HCT116 (cell line): Measurements from ENCODE around the gene EEPD1. TPM values are rescaled to one million over a fixed set of nuclear protein-coding genes. Genes with fewer than 3 reads are reported as not detected.

ENCODE experiments used
- ATAC-seq: fragments of 200-7000 bp; cut with Tn5 transposase; 2 replicates; pipeline ENCODE4 v1.9.1; 2020; ENCODE audit warnings: mild to moderate bottlenecking, moderate library complexity
- BruUV-seq: library from RNA; stranded (reverse); fragments of 400-500 nt; replicated peaks from 2 replicates; lab custom pipeline; 2021; lab: Mats Ljungman, UMichigan
- CTCF ChIA-PET: fragments of 300-600 bp; sonication (Branson Sonifier 250); formaldehyde crosslinking; loops from one replicate; lab custom pipeline; 2021; ENCODE audit warnings: antibody characterized with exemption; lab: Charles Lee
- POLR2A ChIA-PET: fragments of 300-600, 350-600 bp; sonication (Branson Sonifier 250); formaldehyde crosslinking; loops from one replicate; lab custom pipeline; 2021; ENCODE audit warnings: antibody characterized with exemption; lab: Charles Lee
- RAD21 ChIA-PET, 2 experiments: fragments of 300-600 bp; sonication (Branson Sonifier 250); formaldehyde crosslinking; loops; one replicate each; lab custom pipeline; 2023; ENCODE audit warnings: low total read pairs in 2 of 2; ENCODE audit not compliant: uncharacterized antibody in 2 of 2, unreplicated experiment in 2 of 2, low non-redundant PET in 1 of 2; lab: Charles Lee
- DNase-seq: peaks from one replicate; pipeline ENCODE4 v3.0.0-alpha.2; 2010; ENCODE audit warnings: low read depth, low spot score
- H2AFZ ChIP-seq: fragments of 200-600 bp; shearing (Covaris generic), sonication (generic); 2 replicates; pipeline ENCODE4 v1.6.1; 2017; ENCODE audit warnings: low read depth, mixed run types, mixed read lengths, antibody characterized with exemption, low read length; ENCODE audit not compliant: poor library complexity, severe bottlenecking
- H3K27ac ChIP-seq: 2 replicates; pipeline ENCODE4 v1.5.1; 2012; ENCODE audit warnings: low read depth, low read length
- H3K27me3 ChIP-seq: fragments of 200-600 bp; sonication (generic); 2 replicates; pipeline ENCODE4 v1.6.1; 2016; ENCODE audit warnings: mixed run types, low read length, mixed read lengths; ENCODE audit not compliant: insufficient read depth
- H3K36me3 ChIP-seq, 2 experiments: fragments of 200-500 bp in 1 of 2; fragments of 200-600 bp in 1 of 2; sonication (Bioruptor generic) in 1 of 2; sonication (generic) in 1 of 2; 2 replicates each; pipeline versions ENCODE4 v1.5.1 to v1.6.1; 2014 to 2016; ENCODE audit warnings: low read length in 2 of 2, inconsistent platforms in 1 of 2, mixed read lengths in 1 of 2, mixed run types in 1 of 2; ENCODE audit not compliant: insufficient read depth in 2 of 2, control insufficient read depth in 1 of 2
- H3K4me1 ChIP-seq, 2 experiments: fragments of 200-600 bp in 1 of 2; sonication (generic) in 1 of 2; 2 replicates each; pipeline versions ENCODE4 v1.5.1 to v1.6.1; 2012 to 2017; ENCODE audit warnings: low read length in 2 of 2, inconsistent platforms in 1 of 2, mild to moderate bottlenecking in 1 of 2, mixed read lengths in 1 of 2, mixed run types in 1 of 2, moderate library complexity in 1 of 2; ENCODE audit not compliant: insufficient read depth in 2 of 2, control insufficient read depth in 1 of 2
- H3K4me2 ChIP-seq: fragments of 200-600 bp; sonication (generic); 2 replicates; pipeline ENCODE4 v1.6.1; 2017; ENCODE audit warnings: mixed run types, low read length, mixed read lengths
- H3K4me3 ChIP-seq, 2 experiments: fragments of 200-600 bp in 1 of 2; sonication (generic) in 1 of 2; replicated peaks in 1 of 2; 2 replicates each; pipeline ENCODE4 v1.5.1; 2011 to 2016; ENCODE audit warnings: low read length in 2 of 2, control low read depth in 1 of 2, low read depth in 1 of 2, mild to moderate bottlenecking in 1 of 2, mixed read lengths in 1 of 2, mixed run types in 1 of 2
- H3K79me2 ChIP-seq: fragments of 200-600 bp; sonication (generic); 2 replicates; pipeline ENCODE4 v1.6.1; 2017; ENCODE audit warnings: mild to moderate bottlenecking, mixed run types, low read length, moderate library complexity, mixed read lengths; ENCODE audit not compliant: insufficient read depth
- H3K9ac ChIP-seq: fragments of 200-600 bp; sonication (generic); 2 replicates; pipeline ENCODE4 v1.6.1; 2016; ENCODE audit warnings: low read length, mixed read lengths
- H3K9me2 ChIP-seq: fragments of 200-600 bp; sonication (generic), shearing (Covaris generic); 2 replicates; pipeline ENCODE4 v1.6.1; 2017; ENCODE audit warnings: mixed run types, mild to moderate bottlenecking, moderate library complexity; ENCODE audit not compliant: insufficient read depth
- H3K9me3 ChIP-seq, 2 experiments: fragments of 200-500 bp in 1 of 2; fragments of 200-600 bp in 1 of 2; sonication (Bioruptor generic) in 1 of 2; sonication (generic) in 1 of 2; 2 replicates each; pipeline ENCODE4 v1.6.1; 2014 to 2017; ENCODE audit warnings: low read length in 2 of 2, mixed read lengths in 2 of 2, inconsistent platforms in 1 of 2, low read depth in 1 of 2, mild to moderate bottlenecking in 1 of 2, mixed run types in 1 of 2, moderate library complexity in 1 of 2; ENCODE audit not compliant: control insufficient read depth in 1 of 2, insufficient read depth in 1 of 2
- H4K20me1 ChIP-seq: fragments of 200-600 bp; sonication (generic), shearing (Covaris generic); 2 replicates; pipeline ENCODE4 v1.6.1; 2017; ENCODE audit warnings: mixed run types, mild to moderate bottlenecking, moderate library complexity; ENCODE audit not compliant: insufficient read depth
- CEBPB ChIP-seq: IDR thresholded peaks from 2 replicates; pipeline ENCODE4 v1.6.1; 2012; ENCODE audit warnings: low read depth
- ELF1 ChIP-seq: IDR thresholded peaks from 2 replicates; pipeline ENCODE4 v1.6.1; 2012; ENCODE audit warnings: low read depth, borderline replicate concordance
- EZH2 ChIP-seq: fragments of 200-600 bp; sonication (generic); IDR thresholded peaks from 2 replicates; pipeline ENCODE4 v1.6.1; 2017; ENCODE audit warnings: antibody characterized with exemption, mixed run types
- FOSL1 ChIP-seq: IDR thresholded peaks from 2 replicates; pipeline ENCODE4 v1.6.1; 2012; ENCODE audit warnings: low read depth
- JUND ChIP-seq: IDR thresholded peaks from 2 replicates; pipeline ENCODE4 v1.6.1; 2012
- RAD21 ChIP-seq: IDR thresholded peaks from 2 replicates; pipeline ENCODE4 v1.6.1; 2012; ENCODE audit warnings: low read depth, mild to moderate bottlenecking
- SIN3A ChIP-seq: IDR thresholded peaks from 2 replicates; pipeline ENCODE4 v1.6.1; 2012; ENCODE audit warnings: low read depth
- TCF7L2 ChIP-seq: IDR thresholded peaks from 2 replicates; pipeline ENCODE4 v1.7.0; 2011; ENCODE audit warnings: borderline replicate concordance, inconsistent platforms; ENCODE audit not compliant: insufficient read depth, insufficient read length; ENCODE audit errors: extremely low read depth
- ZNF274 ChIP-seq: fragments of 200-500 bp; sonication (Bioruptor generic); IDR thresholded peaks from 2 replicates; pipeline ENCODE4 v1.6.1; 2014; ENCODE audit warnings: mild to moderate bottlenecking, low read depth, low read length, inconsistent platforms
- intact Hi-C: fragments of 100-400 bp; cut with micrococcal nuclease; formaldehyde crosslinking; loops from 2 replicates; pipeline ENCODE4 v1.10.0; 2022
- total RNA-seq: library from RNA; stranded (reverse); gene quantifications from one replicate; pipeline ENCODE4 v1.2.1, GENCODE V29; 2021; ENCODE audit not compliant: unreplicated experiment
- TF ChIP-seq, protein P1 (sequence below), 3 experiments: fragments of 200-600 bp in 1 of 3; sonication (generic) in 1 of 3; IDR thresholded peaks in 2 of 3; conservative IDR thresholded peaks in 1 of 3; 2 replicates each; pipeline ENCODE4 v1.5.1; 2012 to 2017; ENCODE audit warnings: low read depth in 2 of 3, low read length in 2 of 3, antibody characterized with exemption in 1 of 3, borderline replicate concordance in 1 of 3, control low read depth in 1 of 3, mild to moderate bottlenecking in 1 of 3, mixed read lengths in 1 of 3, mixed run types in 1 of 3, moderate library complexity in 1 of 3; ENCODE audit not compliant: insufficient read depth in 1 of 3
- TF ChIP-seq, protein P2 (sequence below): IDR thresholded peaks from 2 replicates; pipeline ENCODE4 v1.6.1; 2011; ENCODE audit warnings: mild to moderate bottlenecking, low read length, moderate library complexity; ENCODE audit not compliant: insufficient replicate concordance; ENCODE audit errors: extremely low read depth
- TF ChIP-seq, protein P3 (sequence below): IDR thresholded peaks from 2 replicates; pipeline ENCODE4 v1.6.1; 2012

The EEPD1 gene
- total RNA-seq, 1 experiment from 2014 or later: 4.2 TPM

DNA sequence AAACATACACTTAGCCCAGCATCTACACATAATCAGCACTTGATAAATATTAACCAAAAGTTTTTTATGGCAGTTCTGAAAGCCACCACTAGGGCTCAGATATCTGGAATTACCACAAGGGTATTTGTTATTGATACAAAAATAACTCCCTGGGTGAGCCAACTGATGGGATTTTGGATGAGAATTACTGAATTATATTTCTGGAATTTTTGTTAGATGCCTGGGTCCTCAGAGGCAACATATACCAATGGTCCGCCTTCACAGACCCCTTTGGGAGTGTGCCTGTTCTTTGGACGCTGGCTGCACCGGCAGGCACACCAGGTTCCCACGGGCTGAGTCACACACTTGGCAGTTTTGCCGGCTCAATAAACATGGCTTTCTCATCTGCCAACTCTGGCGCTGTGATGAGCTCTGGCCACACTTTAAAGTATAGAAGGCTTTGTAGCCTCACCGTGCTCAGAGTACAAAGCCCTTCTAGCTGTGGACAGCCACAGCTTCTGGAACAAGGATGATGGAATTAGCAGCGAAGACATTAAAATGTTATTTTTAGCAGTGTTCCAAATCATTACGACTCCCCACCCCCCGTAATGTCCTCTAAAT, 24.5 kb upstream of the EEPD1 start:
- POLR2A ChIA-PET: no interaction called here
- Histone ChIP-seq H3K4me3 (peak overlapping the region; percentile 28 to 55), H3K9ac (peak overlapping the region; percentile 41), H3K27me3 (no peaks in the 10 kb centered on the region), H2AFZ (peak overlapping the region; percentile 98), H3K79me2 (no peaks in the 10 kb centered on the region), H3K36me3 (no peaks in the 10 kb centered on the region), H4K20me1 (no peaks in the 10 kb centered on the region), H3K9me2 (no peaks in the 10 kb centered on the region), H3K9me3 (no peaks in the 10 kb centered on the region), H3K4me1 (peaks cover 9 to 26% of the 10 kb centered on the region in 2 experiments; a peak in 3 of 4 replicates), H3K4me2 (peak overlapping the region; percentile 92), H3K27ac (peak overlapping the region; percentile 26)
- BruUV-seq: no TSS peak
- CTCF ChIA-PET: interaction anchor here (0.7 to 0.8 kb wide), 4 partner anchors 11 to 152 kb away, joined by 3 to 7 read pairs (median 5); no protein-coding TSS in a partner anchor
- intact Hi-C loops: loop anchor here (5.0 kb wide), 1 partner anchor 141 kb away; no protein-coding TSS in a partner anchor
- peak; percentile 60 for DNase-seq
- TF ChIP-seq RAD21 (peak; percentile 46; the same call in 1 of the 2 replicates), SIN3A (no peak), EZH2 (no peak), JUND (peak; percentile 68), FOSL1 (peak; percentile 63), ZNF274 (no peak), TCF7L2 (peak; percentile 45), CEBPB (no peak), ELF1 (no peak)
- TF ChIP-seq, protein P1, sequence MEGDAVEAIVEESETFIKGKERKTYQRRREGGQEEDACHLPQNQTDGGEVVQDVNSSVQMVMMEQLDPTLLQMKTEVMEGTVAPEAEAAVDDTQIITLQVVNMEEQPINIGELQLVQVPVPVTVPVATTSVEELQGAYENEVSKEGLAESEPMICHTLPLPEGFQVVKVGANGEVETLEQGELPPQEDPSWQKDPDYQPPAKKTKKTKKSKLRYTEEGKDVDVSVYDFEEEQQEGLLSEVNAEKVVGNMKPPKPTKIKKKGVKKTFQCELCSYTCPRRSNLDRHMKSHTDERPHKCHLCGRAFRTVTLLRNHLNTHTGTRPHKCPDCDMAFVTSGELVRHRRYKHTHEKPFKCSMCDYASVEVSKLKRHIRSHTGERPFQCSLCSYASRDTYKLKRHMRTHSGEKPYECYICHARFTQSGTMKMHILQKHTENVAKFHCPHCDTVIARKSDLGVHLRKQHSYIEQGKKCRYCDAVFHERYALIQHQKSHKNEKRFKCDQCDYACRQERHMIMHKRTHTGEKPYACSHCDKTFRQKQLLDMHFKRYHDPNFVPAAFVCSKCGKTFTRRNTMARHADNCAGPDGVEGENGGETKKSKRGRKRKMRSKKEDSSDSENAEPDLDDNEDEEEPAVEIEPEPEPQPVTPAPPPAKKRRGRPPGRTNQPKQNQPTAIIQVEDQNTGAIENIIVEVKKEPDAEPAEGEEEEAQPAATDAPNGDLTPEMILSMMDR (IDR thresholded peaks at IDR 0.05 in 2 of 3, conservative IDR thresholded peaks at IDR 0.05 in 1 of 3; ENCODE audit: borderline replicate concordance in 1 of 3, insufficient read depth in 1 of 3, low read depth in 2 of 3, low read length in 2 of 3): peak; percentile 58 to 85 (median 66); a peak in 5 of 6 replicates
- TF ChIP-seq, protein P2, sequence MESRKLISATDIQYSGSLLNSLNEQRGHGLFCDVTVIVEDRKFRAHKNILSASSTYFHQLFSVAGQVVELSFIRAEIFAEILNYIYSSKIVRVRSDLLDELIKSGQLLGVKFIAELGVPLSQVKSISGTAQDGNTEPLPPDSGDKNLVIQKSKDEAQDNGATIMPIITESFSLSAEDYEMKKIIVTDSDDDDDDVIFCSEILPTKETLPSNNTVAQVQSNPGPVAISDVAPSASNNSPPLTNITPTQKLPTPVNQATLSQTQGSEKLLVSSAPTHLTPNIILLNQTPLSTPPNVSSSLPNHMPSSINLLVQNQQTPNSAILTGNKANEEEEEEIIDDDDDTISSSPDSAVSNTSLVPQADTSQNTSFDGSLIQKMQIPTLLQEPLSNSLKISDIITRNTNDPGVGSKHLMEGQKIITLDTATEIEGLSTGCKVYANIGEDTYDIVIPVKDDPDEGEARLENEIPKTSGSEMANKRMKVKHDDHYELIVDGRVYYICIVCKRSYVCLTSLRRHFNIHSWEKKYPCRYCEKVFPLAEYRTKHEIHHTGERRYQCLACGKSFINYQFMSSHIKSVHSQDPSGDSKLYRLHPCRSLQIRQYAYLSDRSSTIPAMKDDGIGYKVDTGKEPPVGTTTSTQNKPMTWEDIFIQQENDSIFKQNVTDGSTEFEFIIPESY: no peak
- TF ChIP-seq, protein P3, sequence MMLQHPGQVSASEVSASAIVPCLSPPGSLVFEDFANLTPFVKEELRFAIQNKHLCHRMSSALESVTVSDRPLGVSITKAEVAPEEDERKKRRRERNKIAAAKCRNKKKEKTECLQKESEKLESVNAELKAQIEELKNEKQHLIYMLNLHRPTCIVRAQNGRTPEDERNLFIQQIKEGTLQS: no peak
- RAD21 ChIA-PET: interaction anchor here in 1 of 2 experiments (0.7 kb wide), 1 partner anchor 13 kb away, joined by 4 read pairs; no protein-coding TSS in a partner anchor
- ATAC-seq: peak; percentile 94
